ENCODE measurements around the gene HEATR5B. TPM values are rescaled to one million over a fixed set of nuclear protein-coding genes. Genes with fewer than 3 reads are reported as not detected.

HEATR5B gene
- total and polyA plus RNA-seq, 7 experiments from 2014 or later, result 13.1 to 50.5 (median 31.2) TPM

DNA sequence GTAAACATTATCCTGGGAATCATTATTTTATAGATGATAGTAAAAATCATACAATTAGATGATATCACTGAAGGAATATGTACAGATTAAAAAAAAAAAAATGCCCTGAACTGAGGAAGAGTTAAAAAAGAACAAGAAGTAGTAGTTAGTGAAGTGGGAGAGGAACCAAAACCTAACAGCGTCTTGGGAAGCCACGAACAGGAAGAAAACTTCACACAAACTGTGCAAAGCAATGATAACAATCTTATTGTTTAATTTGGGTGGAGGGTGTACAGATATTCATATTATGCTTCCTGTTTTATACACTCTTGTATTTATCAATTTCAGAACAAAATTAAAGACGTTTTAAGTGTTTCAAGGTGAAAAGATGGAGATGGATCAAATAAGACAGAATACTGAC, 3.5 kb downstream of the HEATR5B start:
- no peak for ATAC-seq
- ChIA-PET POLR2A (no interaction called here), CTCF (no interaction called here)
- Histone ChIP-seq H3K27ac (ENCODE audit: low read depth, low read length) (peak overlapping the region; percentile 50), H3K27me3 (ENCODE audit: control insufficient read depth in 2 of 2, insufficient read depth in 2 of 2, low read length in 2 of 2) (no peaks in the 10 kb centered on the region), H3K4me3 (ENCODE audit: low read length) (peak overlapping the region; percentile 21), H3K4me1 (ENCODE audit: control insufficient read depth in 2 of 2, insufficient read depth in 2 of 2, low read length in 2 of 2) (peaks cover 39 to 42% of the 10 kb centered on the region in 2 donors), H3K9me3 (ENCODE audit: control insufficient read depth in 2 of 3, low read length in 3 of 3) (no peaks in the 10 kb centered on the region), H3K36me3 (ENCODE audit: control insufficient read depth in 2 of 3, insufficient read depth in 3 of 3, low read length in 3 of 3) (peaks cover 6 to 17% (median 9%) of the 10 kb centered on the region in 3 experiments)
- peak in 6 of 9 donors; percentile 13 to 35 (median 20) for DNase-seq
- Mint-ChIP-seq H3K4me3 (peak overlapping the region in 6 of 10 donors; percentile 17 to 86 (median 75)), H3K4me1 (peaks cover 12 to 76% (median 55%) of the 10 kb centered on the region in 7 donors), H3K9me3 (no peaks in the 10 kb centered on the region), H3K36me3 (peaks cover 16 to 58% (median 37%) of the 10 kb centered on the region in 5 donors), H3K27ac (peak overlapping the region in 5 of 9 donors; percentile 63 to 89 (median 77)), H3K27me3 (no peaks in the 10 kb centered on the region)
- intact Hi-C loops (cut with micrococcal nuclease), result loop anchor here (5.0 to 10.0 kb wide), 5 partner anchors 242 to 1664 kb away; partner anchors contain the start of genes PRKD3 (in 2 of the 2) and CDC42EP3 (in 1 of the 2)

DNA sequence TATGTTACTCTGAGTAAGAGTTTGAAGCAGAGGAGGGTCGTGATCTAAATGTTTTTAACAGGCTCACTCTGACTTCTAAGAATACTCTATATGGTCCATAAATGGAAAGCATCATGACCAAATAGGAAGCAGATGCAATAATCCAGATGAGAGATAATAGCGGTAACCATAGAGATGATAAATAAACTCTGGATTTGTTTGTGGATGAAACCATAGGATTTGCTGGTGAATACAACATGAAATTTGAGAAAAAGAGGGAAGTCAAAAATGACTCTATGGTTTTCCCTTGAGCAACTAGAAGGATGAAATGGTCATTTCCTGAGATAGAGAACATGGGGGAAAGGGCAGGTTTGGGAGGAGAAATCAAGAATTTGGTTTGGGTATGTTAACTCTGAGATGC, 3.9 kb downstream of the HEATR5B start:
- H3K4me3 ChIP-seq (ENCODE audit: low read length), result peak overlapping the region; percentile 21
- ATAC-seq, result no peak
- Mint-ChIP-seq H3K9me3 (no peaks in the 10 kb centered on the region), H3K4me1 (peaks cover 15 to 79% (median 55%) of the 10 kb centered on the region in 7 donors), H3K4me3 (peak overlapping the region in 6 of 10 donors; percentile 17 to 86 (median 75)), H3K36me3 (peaks cover 16 to 58% (median 37%) of the 10 kb centered on the region in 5 donors), H3K27ac (peak overlapping the region in 5 of 9 donors; percentile 39 to 89 (median 77)), H3K27me3 (no peaks in the 10 kb centered on the region)
- ChIA-PET CTCF (no interaction called here), POLR2A (no interaction called here)
- H3K4me1 ChIP-seq (ENCODE audit: control insufficient read depth in 2 of 2, insufficient read depth in 2 of 2, low read length in 2 of 2), result peaks cover 37 to 42% of the 10 kb centered on the region in 2 donors
- H3K27me3 ChIP-seq (ENCODE audit: control insufficient read depth in 2 of 2, insufficient read depth in 2 of 2, low read length in 2 of 2), result no peaks in the 10 kb centered on the region
- DNase-seq, result no peak
- peak overlapping the region; percentile 50 for H3K27ac ChIP-seq (ENCODE audit: low read depth, low read length)
- no peaks in the 10 kb centered on the region for H3K9me3 ChIP-seq (ENCODE audit: control insufficient read depth in 2 of 3, low read length in 3 of 3)
- H3K36me3 ChIP-seq (ENCODE audit: control insufficient read depth in 2 of 3, insufficient read depth in 3 of 3, low read length in 3 of 3), result peaks cover 6 to 19% (median 9%) of the 10 kb centered on the region in 3 experiments
- intact Hi-C loops (cut with micrococcal nuclease), result loop anchor here (5.0 to 10.0 kb wide), 5 partner anchors 242 to 1665 kb away; partner anchors contain the start of genes PRKD3 (in 2 of the 2) and CDC42EP3 (in 1 of the 2)

DNA sequence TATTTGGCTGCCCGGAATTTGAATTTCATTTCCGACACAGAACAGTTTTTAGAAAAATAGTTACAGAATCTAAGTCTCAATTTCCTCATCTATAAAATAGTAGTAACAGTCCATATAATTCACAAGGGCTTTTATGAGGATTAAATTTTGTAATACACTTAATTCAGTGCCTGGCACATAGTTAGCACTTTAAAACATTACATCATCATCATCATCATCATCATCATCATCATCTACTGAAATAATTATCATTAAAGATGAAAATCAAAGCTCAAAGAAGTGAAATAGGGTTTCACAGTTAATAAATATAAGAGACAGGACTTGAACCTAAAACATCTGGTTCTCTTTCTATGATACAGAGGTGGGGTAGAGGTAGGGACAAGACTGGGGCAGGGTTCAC, 13.2 kb downstream of the HEATR5B start:
- POLR2A ChIA-PET, result no interaction called here
- CTCF ChIA-PET, result interaction anchor here (0.9 kb wide), 1 partner anchor 26 kb away, joined by 3 read pairs; no protein-coding TSS in a partner anchor
- Mint-ChIP-seq H3K27me3 (no peaks in the 10 kb centered on the region), H3K4me1 (peaks cover 8 to 49% (median 31%) of the 10 kb centered on the region in 7 donors), H3K36me3 (peaks cover 17 to 63% (median 43%) of the 10 kb centered on the region in 5 donors), H3K27ac (no peak overlapping the region), H3K9me3 (peaks cover 0 to 2% (median 0%) of the 10 kb centered on the region in 11 donors), H3K4me3 (no peak overlapping the region)
- no peak for ATAC-seq
- no peak overlapping the region for H3K27ac ChIP-seq (ENCODE audit: low read depth, low read length)
- no peaks in the 10 kb centered on the region for H3K4me1 ChIP-seq (ENCODE audit: control insufficient read depth in 2 of 2, insufficient read depth in 2 of 2, low read length in 2 of 2)
- H3K36me3 ChIP-seq (ENCODE audit: control insufficient read depth in 2 of 3, insufficient read depth in 3 of 3, low read length in 3 of 3), result peaks cover 12 to 59% (median 19%) of the 10 kb centered on the region in 3 experiments
- H3K4me3 ChIP-seq (ENCODE audit: low read length), result no peak overlapping the region
- H3K27me3 ChIP-seq (ENCODE audit: control insufficient read depth in 2 of 2, insufficient read depth in 2 of 2, low read length in 2 of 2), result no peaks in the 10 kb centered on the region
- H3K9me3 ChIP-seq (ENCODE audit: control insufficient read depth in 2 of 3, low read length in 3 of 3), result no peaks in the 10 kb centered on the region
- intact Hi-C loops (cut with micrococcal nuclease), result no loop called here
- DNase-seq, result no peak

DNA sequence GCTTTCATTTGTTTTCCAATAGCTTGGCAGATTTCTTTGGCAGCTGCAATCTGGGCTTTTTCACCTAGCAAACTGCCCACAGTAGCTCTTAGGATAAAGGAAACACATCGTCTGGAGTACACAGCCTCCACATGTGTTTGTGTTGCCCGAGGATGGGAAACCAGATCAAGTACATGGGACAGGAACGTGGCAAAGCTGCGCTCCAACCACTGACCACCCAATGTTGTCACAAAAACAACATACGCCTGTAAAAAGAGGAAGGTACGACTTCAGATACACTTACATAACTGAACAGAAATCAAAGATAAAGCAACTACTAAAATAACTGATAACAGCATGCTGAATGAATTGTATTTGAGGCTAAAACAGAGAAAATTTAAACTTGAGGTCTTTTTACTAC, 15.5 kb downstream of the HEATR5B start:
- ChIA-PET CTCF (interaction anchor here (0.6 kb wide), 1 partner anchor 15 kb away, joined by 3 read pairs; no protein-coding TSS in a partner anchor), POLR2A (no interaction called here)
- Mint-ChIP-seq H3K27me3 (no peaks in the 10 kb centered on the region), H3K4me1 (peaks cover 4 to 34% (median 18%) of the 10 kb centered on the region in 7 donors), H3K4me3 (no peak overlapping the region), H3K9me3 (no peaks in the 10 kb centered on the region), H3K36me3 (peaks cover 16 to 57% (median 34%) of the 10 kb centered on the region in 5 donors), H3K27ac (no peak overlapping the region)
- Histone ChIP-seq H3K27me3 (ENCODE audit: control insufficient read depth in 2 of 2, insufficient read depth in 2 of 2, low read length in 2 of 2) (no peaks in the 10 kb centered on the region), H3K27ac (ENCODE audit: low read depth, low read length) (no peak overlapping the region), H3K36me3 (ENCODE audit: control insufficient read depth in 2 of 3, insufficient read depth in 3 of 3, low read length in 3 of 3) (peaks cover 23 to 61% (median 27%) of the 10 kb centered on the region in 3 experiments), H3K4me1 (ENCODE audit: control insufficient read depth in 2 of 2, insufficient read depth in 2 of 2, low read length in 2 of 2) (no peaks in the 10 kb centered on the region), H3K4me3 (ENCODE audit: low read length) (no peak overlapping the region), H3K9me3 (ENCODE audit: control insufficient read depth in 2 of 3, low read length in 3 of 3) (no peaks in the 10 kb centered on the region)
- ATAC-seq, result no peak
- intact Hi-C loops (cut with micrococcal nuclease), result no loop called here
- DNase-seq, result no peak

DNA sequence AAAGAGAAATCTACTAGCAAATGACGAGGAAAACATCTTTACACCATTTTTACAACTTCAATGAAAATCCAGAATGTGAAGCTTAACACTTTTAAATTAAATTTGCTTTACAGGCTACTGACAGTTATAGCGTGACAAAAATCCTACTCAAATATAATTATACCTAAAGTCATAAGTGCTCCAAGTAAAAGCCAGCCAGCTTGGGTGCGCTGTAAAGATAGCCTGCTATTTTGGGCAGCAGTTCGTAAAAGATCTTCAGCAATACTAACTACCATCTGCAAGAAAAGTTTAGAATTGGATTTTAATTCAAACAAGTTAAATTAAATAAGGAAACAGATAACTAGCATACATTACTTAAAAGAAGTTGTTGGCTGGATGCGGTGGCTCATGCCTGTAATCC, 22.4 kb downstream of the HEATR5B start:
- POLR2A ChIA-PET, result no interaction called here
- no peaks in the 10 kb centered on the region for H3K4me1 ChIP-seq (ENCODE audit: control insufficient read depth in 2 of 2, insufficient read depth in 2 of 2, low read length in 2 of 2)
- Mint-ChIP-seq H3K9me3 (no peaks in the 10 kb centered on the region), H3K4me3 (no peak overlapping the region), H3K27ac (no peak overlapping the region), H3K36me3 (peaks cover 11 to 38% (median 27%) of the 10 kb centered on the region in 5 donors), H3K27me3 (no peaks in the 10 kb centered on the region), H3K4me1 (peaks cover 0 to 2% (median 0%) of the 10 kb centered on the region in 7 donors)
- intact Hi-C loops (cut with micrococcal nuclease), result loop anchor here in 1 of 2 donors (2.0 kb wide), 1 partner anchor 15 kb away; no protein-coding TSS in a partner anchor
- DNase-seq (no peak), ATAC-seq (no peak)
- no peak overlapping the region for H3K4me3 ChIP-seq (ENCODE audit: low read length)
- H3K9me3 ChIP-seq (ENCODE audit: control insufficient read depth in 2 of 3, low read length in 3 of 3), result no peaks in the 10 kb centered on the region
- no peaks in the 10 kb centered on the region for H3K27me3 ChIP-seq (ENCODE audit: control insufficient read depth in 2 of 2, insufficient read depth in 2 of 2, low read length in 2 of 2)
- no peak overlapping the region for H3K27ac ChIP-seq (ENCODE audit: low read depth, low read length)
- CTCF ChIA-PET, result no interaction called here
- peaks cover 19 to 70% (median 30%) of the 10 kb centered on the region in 3 experiments for H3K36me3 ChIP-seq (ENCODE audit: control insufficient read depth in 2 of 3, insufficient read depth in 3 of 3, low read length in 3 of 3)

DNA sequence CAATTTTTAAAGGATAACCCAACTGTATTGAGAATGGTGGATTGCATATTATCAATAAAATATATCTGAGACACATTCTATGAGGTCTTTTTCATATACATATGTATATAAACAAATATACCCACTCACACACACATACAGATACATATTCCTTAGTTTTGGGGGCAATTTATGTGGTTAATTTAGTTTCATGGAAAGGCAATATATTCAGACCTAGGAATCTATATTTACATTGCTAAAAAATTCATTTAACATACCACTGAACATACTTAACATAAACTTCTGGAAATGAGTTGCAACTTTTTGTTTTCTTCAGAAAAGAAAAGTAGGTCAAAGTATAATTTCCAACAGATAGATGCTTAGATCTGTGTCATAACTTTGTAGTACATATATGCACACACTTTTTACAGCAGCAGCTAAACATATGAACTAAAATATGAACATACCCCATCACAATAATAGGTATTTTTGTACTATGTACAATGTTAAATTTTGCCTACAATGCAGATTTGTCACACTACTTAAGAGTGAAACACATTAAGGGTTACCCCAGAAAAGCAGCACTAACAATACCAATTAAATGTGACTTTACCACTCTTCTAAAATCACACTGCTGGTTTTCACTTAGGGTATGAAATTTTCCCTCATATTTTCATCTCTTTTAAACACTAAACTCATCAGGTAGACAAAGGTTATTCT, 23.0 kb downstream of the HEATR5B start:
- peaks cover 24 to 71% (median 29%) of the 10 kb centered on the region in 3 experiments for H3K36me3 ChIP-seq (ENCODE audit: control insufficient read depth in 2 of 3, insufficient read depth in 3 of 3, low read length in 3 of 3)
- H3K9me3 ChIP-seq (ENCODE audit: control insufficient read depth in 2 of 3, low read length in 3 of 3), result no peaks in the 10 kb centered on the region
- H3K36me3 Mint-ChIP-seq, result peaks cover 12 to 40% (median 28%) of the 10 kb centered on the region in 5 donors
- no peaks in the 10 kb centered on the region for H3K27me3 ChIP-seq (ENCODE audit: control insufficient read depth in 2 of 2, insufficient read depth in 2 of 2, low read length in 2 of 2)
- ATAC-seq, result no peak
- ChIA-PET POLR2A (interaction anchor here (0.7 kb wide), 1 partner anchor 11 kb away, joined by 3 read pairs; no protein-coding TSS in a partner anchor), CTCF (no interaction called here)
- H3K4me1 ChIP-seq (ENCODE audit: control insufficient read depth in 2 of 2, insufficient read depth in 2 of 2, low read length in 2 of 2), result no peaks in the 10 kb centered on the region
- H3K27me3 Mint-ChIP-seq, result no peaks in the 10 kb centered on the region
- DNase-seq, result no peak
- no peak overlapping the region for H3K27ac ChIP-seq (ENCODE audit: low read depth, low read length)
- intact Hi-C loops (cut with micrococcal nuclease), result no loop called here
- H3K27ac Mint-ChIP-seq, result no peak overlapping the region
- no peak overlapping the region for H3K4me3 Mint-ChIP-seq
- H3K4me1 Mint-ChIP-seq, result peaks cover 0 to 2% (median 0%) of the 10 kb centered on the region in 7 donors
- H3K4me3 ChIP-seq (ENCODE audit: low read length), result no peak overlapping the region
- no peaks in the 10 kb centered on the region for H3K9me3 Mint-ChIP-seq

All from naive thymus-derived CD4-positive, alpha-beta T cell (primary cell).